Left lung (tissue), 10 donors: ENCODE data around the gene NR5A2. TPM values are rescaled to one million over a fixed set of nuclear protein-coding genes. Genes with fewer than 3 reads are reported as not detected.

ENCODE experiments used
- ATAC-seq: fragments of 200-7000 bp; cut with Tn5 transposase; one replicate; pipeline ENCODE4 v1.9.1; 2020; ENCODE audit warnings: moderate library complexity
- DNase-seq, 4 donors: peaks; one replicate each; pipeline ENCODE4 v3.0.0-alpha.2; 2013 to 2020
- H3K27ac ChIP-seq, 2 donors: fragments of 200-600 bp; sonication (generic) in 1 of 2; one replicate each; pipeline versions ENCODE4 v1.5.0 to v1.8.0; 2020 to 2021
- H3K27me3 ChIP-seq, 2 donors: fragments of 200-600 bp; sonication (generic) in 1 of 2; one replicate each; pipeline versions ENCODE4 v1.5.0 to v1.8.0; 2020 to 2021
- H3K36me3 ChIP-seq, 2 donors: fragments of 200-600 bp; sonication (generic) in 1 of 2; one replicate each; pipeline versions ENCODE4 v1.5.0 to v1.8.0; 2020 to 2021
- H3K4me1 ChIP-seq, 2 donors: fragments of 200-600 bp; one replicate each; pipeline ENCODE4 v1.8.0; 2021
- H3K4me3 ChIP-seq, 2 donors: fragments of 200-600 bp; sonication (generic) in 1 of 2; one replicate each; pipeline versions ENCODE4 v1.5.0 to v1.8.0; 2020 to 2021; ENCODE audit warnings: mild to moderate bottlenecking in 1 of 2
- H3K9me3 ChIP-seq, 2 donors: fragments of 200-600 bp; sonication (generic) in 1 of 2; one replicate each; pipeline versions ENCODE4 v1.5.0 to v1.8.0; 2020 to 2021
- CTCF ChIP-seq, 2 donors: fragments of 200-600 bp; sonication (generic) in 1 of 2; IDR thresholded peaks; one replicate each; pipeline versions ENCODE4 v1.5.0 to v1.8.0; 2021; ENCODE audit warnings: antibody characterized with exemption in 2 of 2
- intact Hi-C, 2 donors: fragments of 100-400 bp; cut with DNase I; formaldehyde crosslinking; loops; one replicate each; pipeline versions ENCODE4 v1.11.2 to v1.14.2; 2022
- polyA plus RNA-seq, 6 donors: library from polyadenylated mRNA; unstranded; fragments of 120-200 nt; gene quantifications; one replicate each; pipeline ENCODE4 v1.2.1, GENCODE V29; 2013; ENCODE audit not compliant: insufficient read length in 6 of 6
- total RNA-seq, 2 donors: library from RNA; stranded (reverse); fragmentation: NEBNext Ultra II Directional; extraction: Animal tissue kit (Norgen Biotek cat#: 25700); gene quantifications; one replicate each; pipeline ENCODE4 v1.2.1, GENCODE V29; 2021
- donor health status: DM: no; HTN: yes; CAD: no.
- donor health status: DM: no; HTN: no; CAD: no.

Gene NR5A2
- total and polyA plus RNA-seq, 8 donors = 2.8 to 10.7 (median 8.2) TPM

- Histone ChIP-seq H3K27me3 (peaks cover 0 to 19% of the 10 kb centered on the region in 2 donors), H3K9me3 (no peaks in the 10 kb centered on the region), H3K4me3 (no peak overlapping the region), H3K27ac (no peak overlapping the region), H3K36me3 (no peaks in the 10 kb centered on the region), H3K4me1 (no peaks in the 10 kb centered on the region)
- no peak for TF ChIP-seq CTCF (IDR thresholded peaks at IDR 0.05)
- ATAC-seq (no peak), DNase-seq (no peak)
- intact Hi-C loops = no loop called here
Observed at GRCh38 chr1:200021577-200022238, 5.8 kb upstream of the NR5A2 start.

- peaks cover 2 to 25% of the 10 kb centered on the region in 2 donors for H3K27me3 ChIP-seq
- intact Hi-C loops = no loop called here
- no peak for DNase-seq
- no peaks in the 10 kb centered on the region for H3K9me3 ChIP-seq
- H3K4me1 ChIP-seq = no peaks in the 10 kb centered on the region
- no peaks in the 10 kb centered on the region for H3K36me3 ChIP-seq
- no peak for ATAC-seq
- H3K4me3 ChIP-seq = no peak overlapping the region
- no peak for TF ChIP-seq CTCF (IDR thresholded peaks at IDR 0.05)
- H3K27ac ChIP-seq = no peak overlapping the region
Observed at GRCh38 chr1:200022239-200022804, 5.2 kb upstream of the NR5A2 start.

- Histone ChIP-seq H3K4me3 (peak overlapping the region; percentile 27 to 38), H3K4me1 (peaks cover 0 to 13% of the 10 kb centered on the region in 2 donors), H3K9me3 (no peaks in the 10 kb centered on the region), H3K36me3 (no peaks in the 10 kb centered on the region), H3K27me3 (peaks cover 44 to 81% of the 10 kb centered on the region in 2 donors), H3K27ac (no peak overlapping the region)
- ATAC-seq = no peak
- DNase-seq = no peak
- no peak for TF ChIP-seq CTCF (IDR thresholded peaks at IDR 0.05)
- intact Hi-C loops = no loop called here
Observed at GRCh38 chr1:200028586-200029034, 1.1 kb downstream of the NR5A2 start.

GRCh38 chr1:200029035-200029821, 1.7 kb downstream of the NR5A2 start:
- peaks cover 50 to 87% of the 10 kb centered on the region in 2 donors for H3K27me3 ChIP-seq
- peak in 2 of 4 donors; percentile 67 to 83 for DNase-seq
- intact Hi-C loops = no loop called here
- ATAC-seq = peak; percentile 92
- H3K36me3 ChIP-seq = no peaks in the 10 kb centered on the region
- no peak for TF ChIP-seq CTCF (IDR thresholded peaks at IDR 0.05)
- H3K27ac ChIP-seq = peak overlapping the region in 1 of 2 donors; percentile 33
- H3K4me3 ChIP-seq = peak overlapping the region; percentile 27 to 38
- H3K4me1 ChIP-seq = peaks cover 0 to 13% of the 10 kb centered on the region in 2 donors
- H3K9me3 ChIP-seq = no peaks in the 10 kb centered on the region

GRCh38 chr1:200029822-200030152, 2.3 kb downstream of the NR5A2 start:
- no peaks in the 10 kb centered on the region for H3K36me3 ChIP-seq
- no peaks in the 10 kb centered on the region for H3K9me3 ChIP-seq
- DNase-seq (no peak), ATAC-seq (no peak)
- no peak for TF ChIP-seq CTCF (IDR thresholded peaks at IDR 0.05)
- H3K27ac ChIP-seq = no peak overlapping the region
- intact Hi-C loops = no loop called here
- peaks cover 54 to 93% of the 10 kb centered on the region in 2 donors for H3K27me3 ChIP-seq
- peak overlapping the region in 1 of 2 donors; percentile 38 for H3K4me3 ChIP-seq
- H3K4me1 ChIP-seq = peaks cover 0 to 14% of the 10 kb centered on the region in 2 donors
